ENCODE results near the gene DNAH11.

The DNAH11 gene

GRCh38 chr7:21642422-21642821 is 99.6 kb downstream of the DNAH11 start:
- FAIRE-seq (no peak), DNase-seq (ENCODE audit: insufficient read length, low spot score) (no peak)
- TF ChIP-seq, protein P1, sequence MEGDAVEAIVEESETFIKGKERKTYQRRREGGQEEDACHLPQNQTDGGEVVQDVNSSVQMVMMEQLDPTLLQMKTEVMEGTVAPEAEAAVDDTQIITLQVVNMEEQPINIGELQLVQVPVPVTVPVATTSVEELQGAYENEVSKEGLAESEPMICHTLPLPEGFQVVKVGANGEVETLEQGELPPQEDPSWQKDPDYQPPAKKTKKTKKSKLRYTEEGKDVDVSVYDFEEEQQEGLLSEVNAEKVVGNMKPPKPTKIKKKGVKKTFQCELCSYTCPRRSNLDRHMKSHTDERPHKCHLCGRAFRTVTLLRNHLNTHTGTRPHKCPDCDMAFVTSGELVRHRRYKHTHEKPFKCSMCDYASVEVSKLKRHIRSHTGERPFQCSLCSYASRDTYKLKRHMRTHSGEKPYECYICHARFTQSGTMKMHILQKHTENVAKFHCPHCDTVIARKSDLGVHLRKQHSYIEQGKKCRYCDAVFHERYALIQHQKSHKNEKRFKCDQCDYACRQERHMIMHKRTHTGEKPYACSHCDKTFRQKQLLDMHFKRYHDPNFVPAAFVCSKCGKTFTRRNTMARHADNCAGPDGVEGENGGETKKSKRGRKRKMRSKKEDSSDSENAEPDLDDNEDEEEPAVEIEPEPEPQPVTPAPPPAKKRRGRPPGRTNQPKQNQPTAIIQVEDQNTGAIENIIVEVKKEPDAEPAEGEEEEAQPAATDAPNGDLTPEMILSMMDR (IDR thresholded peaks at IDR 0.05; ENCODE audit: insufficient read depth, missing control alignments): no peak

DNA sequence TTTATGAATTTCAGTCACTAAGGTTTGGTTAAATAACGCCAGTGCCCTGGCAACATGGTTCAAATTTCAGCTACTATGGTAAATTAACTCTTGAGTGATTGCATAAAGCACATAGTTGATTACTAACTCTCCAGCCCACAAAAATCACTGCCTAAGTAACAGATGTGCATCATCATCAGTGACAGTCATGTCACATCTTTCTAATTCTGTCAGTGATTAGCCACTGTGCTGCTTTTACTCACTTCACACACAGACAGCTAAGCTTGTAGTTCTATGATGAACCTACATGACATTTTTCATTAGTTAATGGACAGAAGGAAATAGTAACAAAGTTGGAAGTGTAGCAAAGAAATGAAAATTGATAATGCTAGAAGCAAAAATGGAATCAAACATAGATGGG is 108.9 kb downstream of the DNAH11 start:
- DNase-seq (ENCODE audit: insufficient read length, low spot score) (no peak), FAIRE-seq (no peak)
- TF ChIP-seq, protein P1 (IDR thresholded peaks at IDR 0.05; ENCODE audit: insufficient read depth, missing control alignments): no peak

DNA sequence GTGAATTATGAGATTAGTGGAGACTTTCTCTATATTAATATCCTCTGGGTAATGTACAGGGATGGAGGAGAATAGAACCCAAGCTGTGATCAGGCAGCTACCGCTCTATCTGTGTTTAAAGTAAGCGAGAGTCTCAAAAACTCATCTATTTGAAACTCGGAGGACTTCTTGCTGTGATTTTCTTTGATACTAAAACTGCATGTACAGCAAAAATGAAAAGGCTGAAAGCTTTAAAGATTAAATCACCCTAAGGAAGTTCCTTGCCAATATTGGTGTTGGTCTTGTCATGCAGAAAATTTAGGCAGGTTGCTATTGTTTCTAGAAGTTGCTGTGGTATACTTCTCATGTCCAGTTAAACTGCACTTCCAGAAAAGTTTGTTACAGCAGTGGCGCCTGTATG is 110.8 kb downstream of the DNAH11 start:
- TF ChIP-seq, protein P1 (IDR thresholded peaks at IDR 0.05; ENCODE audit: insufficient read depth, missing control alignments): no peak
- DNase-seq (ENCODE audit: insufficient read length, low spot score): no peak
- no peak for FAIRE-seq

GRCh38 chr7:21656081-21656480 is 113.2 kb downstream of the DNAH11 start:
- no peak for FAIRE-seq
- DNase-seq (ENCODE audit: insufficient read length, low spot score): no peak
- TF ChIP-seq, protein P1 (IDR thresholded peaks at IDR 0.05; ENCODE audit: insufficient read depth, missing control alignments): no peak

DNA sequence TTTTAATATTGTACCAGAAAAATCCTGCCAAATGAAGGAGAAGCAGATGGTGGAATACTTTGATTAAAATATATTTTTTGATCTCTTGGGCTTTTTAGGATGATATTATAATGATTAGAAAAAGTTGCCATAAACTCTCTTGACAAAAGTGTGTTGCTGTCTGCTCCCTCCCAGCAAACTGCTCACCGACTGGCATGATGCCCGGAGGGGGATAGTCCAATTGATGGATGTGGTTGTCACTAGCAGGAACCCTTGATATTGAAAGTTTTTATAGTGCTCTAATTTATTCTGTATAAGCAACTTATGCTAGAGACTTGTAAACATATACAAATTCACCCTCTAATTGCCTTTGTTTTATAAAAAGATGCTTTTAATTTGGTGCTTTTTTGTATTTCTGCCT is 114.0 kb downstream of the DNAH11 start:
- TF ChIP-seq, protein P1 (IDR thresholded peaks at IDR 0.05; ENCODE audit: insufficient read depth, missing control alignments): no peak
- DNase-seq (ENCODE audit: insufficient read length, low spot score) (no peak), FAIRE-seq (no peak)

- FAIRE-seq: no peak
- TF ChIP-seq, protein P1 (IDR thresholded peaks at IDR 0.05; ENCODE audit: insufficient read depth, missing control alignments): no peak
Measured at GRCh38 chr7:21670496-21670895, 127.7 kb downstream of the DNAH11 start.

GRCh38 chr7:21671859-21672258 is 129.0 kb downstream of the DNAH11 start:
- TF ChIP-seq, protein P1 (IDR thresholded peaks at IDR 0.05; ENCODE audit: insufficient read depth, missing control alignments): no peak
- DNase-seq (ENCODE audit: insufficient read length, low spot score) (no peak), FAIRE-seq (no peak)

More at GRCh38 chr7:21670496-21670895, 127.7 kb downstream of the DNAH11 start:
- DNase-seq (ENCODE audit: insufficient read length, low spot score): no peak

All from D721Med (cell line).